Measurements from ENCODE around the gene WNT5B. TPM values are rescaled to one million over a fixed set of nuclear protein-coding genes. Genes with fewer than 3 reads are reported as not detected.

Gene WNT5B
- total RNA-seq, 1 donor from 2014 or later = 30.7 TPM

DNA sequence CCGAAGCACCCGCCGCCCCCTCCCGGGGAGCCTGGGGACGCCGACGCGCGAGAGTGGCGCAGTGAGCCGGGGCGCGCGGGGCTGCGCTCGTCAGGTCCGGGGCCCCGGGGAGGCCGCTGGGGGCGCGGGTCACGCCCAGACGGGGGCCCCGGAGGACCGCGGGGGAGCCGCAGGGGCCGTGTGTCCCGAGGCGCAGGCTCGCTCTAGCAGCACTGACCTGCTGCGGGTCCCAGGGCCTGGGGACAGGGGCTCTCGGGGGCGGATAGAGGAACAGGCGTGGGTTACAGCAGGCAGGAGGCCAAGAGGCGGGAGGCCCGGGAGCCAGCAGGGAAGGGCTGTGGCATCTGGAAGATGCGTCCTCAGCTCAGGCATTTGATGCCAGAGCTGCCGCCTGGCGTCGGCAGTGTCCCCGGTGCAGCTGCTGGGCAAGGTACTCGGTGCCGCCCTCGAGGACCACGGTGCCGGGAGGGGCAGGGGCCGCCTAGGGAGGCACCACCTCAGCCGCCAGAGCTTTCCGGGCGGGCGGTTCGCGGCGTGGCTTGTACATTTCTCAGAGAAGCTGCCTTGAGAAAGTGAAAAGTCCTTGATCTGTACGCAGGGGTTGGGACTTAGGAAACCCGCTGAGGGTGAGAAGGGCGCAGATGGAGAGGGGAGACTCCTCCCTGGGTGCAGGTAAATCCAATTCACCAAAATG is 1.2 kb downstream of the WNT5B start:
- DNase-seq = peak; percentile 36

GRCh38 chr12:1630827-1631591 is 2.0 kb downstream of the WNT5B start:
- DNase-seq = no peak

- DNase-seq = no peak
Observed at GRCh38 chr12:1632702-1633101, 3.7 kb downstream of the WNT5B start.

DNA sequence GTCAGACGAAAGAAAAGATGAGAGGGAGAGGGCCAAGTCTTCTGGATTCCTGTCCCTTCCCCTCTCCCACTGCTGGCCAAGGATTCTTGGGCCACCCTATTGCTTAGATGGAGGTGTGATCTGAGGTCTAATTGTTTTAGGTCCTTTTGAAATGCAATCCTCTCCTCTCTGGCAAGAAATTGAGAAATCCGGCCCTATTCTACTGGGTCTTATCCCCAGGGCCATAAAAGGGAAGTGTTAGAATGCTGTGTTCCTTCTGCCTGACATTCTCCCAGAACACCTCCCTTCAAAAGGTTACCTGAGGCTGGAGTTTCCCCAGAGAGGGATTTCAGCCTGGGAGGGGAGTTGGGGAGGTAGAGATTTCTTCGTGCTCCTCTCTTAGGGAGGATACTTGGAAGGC is 4.4 kb downstream of the WNT5B start:
- DNase-seq = no peak

DNA sequence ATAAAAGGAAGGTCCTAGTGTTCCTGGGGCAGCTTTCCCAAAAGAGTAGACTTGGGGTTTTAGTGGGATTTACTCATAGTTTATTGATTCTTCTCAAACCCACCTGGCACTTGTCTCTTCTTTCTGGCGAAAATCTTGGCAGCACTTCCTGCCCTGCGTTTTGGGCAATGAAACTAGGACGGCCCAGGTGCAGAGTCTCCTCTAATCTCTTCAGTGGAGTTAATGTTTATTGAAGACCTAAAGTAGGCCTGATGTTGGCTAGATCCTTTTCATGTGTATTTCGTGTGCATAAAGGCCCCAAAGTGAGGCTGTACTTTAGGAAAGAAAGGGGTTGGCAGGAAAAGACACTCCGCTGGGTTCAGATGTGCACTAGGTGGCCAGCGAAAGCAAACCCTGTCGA is 5.1 kb downstream of the WNT5B start:
- DNase-seq = no peak

GRCh38 chr12:1634590-1635191 is 5.7 kb downstream of the WNT5B start:
- DNase-seq = peak; percentile 76

DNA sequence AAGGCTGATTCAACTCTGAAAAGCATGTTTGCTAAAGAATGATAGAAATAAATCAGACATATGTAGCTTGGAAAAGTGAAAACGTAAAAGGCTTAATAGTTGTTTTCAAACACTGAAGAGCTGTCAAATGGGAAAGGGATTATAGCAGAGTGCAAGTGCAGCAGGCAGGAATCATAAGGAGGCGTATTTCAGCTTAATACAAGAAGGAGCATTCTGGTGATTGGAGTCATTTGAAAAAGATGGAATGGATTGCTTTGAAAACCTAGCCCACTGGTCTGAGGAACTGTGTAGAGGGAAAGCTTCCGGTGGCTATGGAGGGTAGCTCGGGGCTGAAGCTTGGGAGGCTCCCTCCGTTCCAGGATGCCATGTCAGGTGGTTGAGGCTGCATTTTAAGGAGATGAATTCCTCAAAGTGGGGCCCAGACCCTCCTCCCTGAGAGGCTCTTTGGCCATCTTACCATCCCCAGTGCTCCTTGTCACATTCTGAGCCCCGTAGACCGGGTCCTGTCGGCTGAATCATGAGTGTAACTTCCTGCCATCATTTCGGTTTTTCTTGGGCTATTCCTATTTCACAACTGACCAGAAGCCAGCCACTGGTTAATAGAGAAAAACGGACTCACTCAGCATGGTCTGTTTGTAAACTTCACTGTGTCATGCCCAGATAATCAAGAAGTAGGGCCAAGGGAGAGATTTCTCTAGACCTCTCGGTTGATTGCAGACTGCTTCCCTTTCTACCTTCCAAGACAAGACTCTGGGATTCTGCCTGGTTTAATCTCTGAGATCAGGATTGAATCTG is 6.5 kb downstream of the WNT5B start:
- no peak for DNase-seq

DNA sequence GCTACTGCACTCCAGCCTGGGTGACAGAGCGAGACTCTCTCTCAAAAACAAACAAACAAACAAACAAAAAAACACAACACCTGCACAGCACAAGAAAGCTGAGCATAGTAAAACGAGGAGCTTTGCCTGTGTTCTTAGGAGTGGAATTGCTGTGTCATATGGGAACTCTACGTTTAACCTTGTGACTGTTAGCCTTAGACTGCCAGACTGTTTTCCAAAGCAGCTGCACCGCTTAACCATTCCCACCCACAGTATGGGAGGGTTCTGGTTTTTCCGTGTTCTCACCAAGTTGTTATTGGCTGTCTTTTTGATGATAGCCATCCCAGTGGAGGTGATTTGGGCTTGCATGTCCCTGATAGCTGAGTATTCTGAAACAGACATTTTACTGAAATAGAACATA is 9.2 kb downstream of the WNT5B start:
- no peak for DNase-seq

DNA sequence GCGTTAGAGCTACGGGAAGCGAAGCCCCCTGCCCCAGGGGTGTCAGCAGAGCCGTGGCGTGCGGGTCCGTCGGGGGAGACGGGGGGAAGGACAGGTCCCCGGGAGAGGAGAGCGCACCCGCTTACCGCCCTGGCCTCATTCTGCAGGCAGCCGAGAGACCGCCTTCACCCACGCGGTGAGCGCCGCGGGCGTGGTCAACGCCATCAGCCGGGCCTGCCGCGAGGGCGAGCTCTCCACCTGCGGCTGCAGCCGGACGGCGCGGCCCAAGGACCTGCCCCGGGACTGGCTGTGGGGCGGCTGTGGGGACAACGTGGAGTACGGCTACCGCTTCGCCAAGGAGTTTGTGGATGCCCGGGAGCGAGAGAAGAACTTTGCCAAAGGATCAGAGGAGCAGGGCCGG is 10.5 kb downstream of the WNT5B start:
- no peak for DNase-seq

DNA sequence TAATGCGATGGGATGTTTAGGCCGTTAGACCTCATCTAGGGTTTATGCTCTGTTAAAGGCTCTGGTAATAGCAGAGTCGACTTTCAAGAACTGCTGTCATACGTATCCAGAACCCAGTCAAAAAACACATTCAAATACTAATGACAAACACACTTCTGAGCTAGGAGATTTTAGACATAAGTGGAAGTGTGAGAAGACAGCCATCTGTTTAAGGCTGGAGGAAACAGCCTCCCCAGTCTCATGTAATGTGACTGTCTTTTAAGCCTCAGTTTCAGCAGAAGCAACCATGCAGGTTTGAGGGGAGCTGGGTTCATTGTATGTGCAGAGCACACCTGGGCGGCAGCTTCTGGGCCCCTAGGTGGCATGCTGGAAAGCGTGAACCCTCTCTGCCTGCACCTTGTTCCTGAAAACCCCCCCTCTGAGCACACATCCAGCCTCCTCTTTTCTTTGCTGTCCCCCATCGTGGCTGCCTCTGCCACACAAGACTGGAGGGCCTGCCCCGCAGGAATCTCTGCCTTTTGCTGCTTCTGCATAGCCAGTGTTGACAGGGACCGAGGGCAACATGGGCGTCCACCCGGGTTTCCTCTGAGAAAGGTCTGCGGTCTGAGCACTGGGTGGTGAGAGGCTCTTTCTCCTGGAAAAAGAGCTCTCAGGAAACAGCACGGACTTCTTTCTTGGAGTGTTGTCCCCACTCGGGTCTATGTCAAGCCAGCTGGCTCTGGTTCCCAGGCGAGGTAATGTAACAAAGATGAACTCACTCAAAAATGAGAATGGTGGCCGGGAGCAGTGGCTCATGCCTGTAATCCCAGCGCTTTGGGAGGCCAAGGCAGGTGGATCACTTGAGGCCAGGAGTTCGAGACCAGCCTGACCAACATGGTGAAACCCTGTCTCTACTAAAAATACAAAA is 11.6 kb downstream of the WNT5B start:
- DNase-seq = no peak

GRCh38 chr12:1642513-1642912 is 13.5 kb downstream of the WNT5B start:
- no peak for DNase-seq

DNA sequence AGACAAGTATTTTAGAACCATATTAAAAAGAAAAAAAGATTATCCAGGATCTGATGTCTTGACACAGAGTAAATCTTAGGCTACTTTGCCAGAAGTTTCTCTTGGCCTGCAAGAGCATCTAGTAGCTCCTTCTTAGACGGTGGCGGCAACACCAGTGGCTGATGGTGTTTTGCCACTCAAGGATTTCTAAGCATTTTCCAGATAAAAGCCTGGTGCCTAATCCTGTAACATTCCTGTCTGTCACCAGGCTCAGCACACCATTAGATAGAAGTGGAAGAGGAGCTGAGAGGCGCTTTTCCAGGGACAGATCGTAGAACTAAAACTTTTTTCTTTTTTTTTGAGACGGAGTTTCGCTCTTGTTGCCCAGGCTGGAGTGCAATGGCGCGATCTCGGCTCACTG is 14.0 kb downstream of the WNT5B start:
- no peak for DNase-seq

GRCh38 chr12:1643905-1644533 is 15.0 kb downstream of the WNT5B start:
- DNase-seq = no peak

DNA sequence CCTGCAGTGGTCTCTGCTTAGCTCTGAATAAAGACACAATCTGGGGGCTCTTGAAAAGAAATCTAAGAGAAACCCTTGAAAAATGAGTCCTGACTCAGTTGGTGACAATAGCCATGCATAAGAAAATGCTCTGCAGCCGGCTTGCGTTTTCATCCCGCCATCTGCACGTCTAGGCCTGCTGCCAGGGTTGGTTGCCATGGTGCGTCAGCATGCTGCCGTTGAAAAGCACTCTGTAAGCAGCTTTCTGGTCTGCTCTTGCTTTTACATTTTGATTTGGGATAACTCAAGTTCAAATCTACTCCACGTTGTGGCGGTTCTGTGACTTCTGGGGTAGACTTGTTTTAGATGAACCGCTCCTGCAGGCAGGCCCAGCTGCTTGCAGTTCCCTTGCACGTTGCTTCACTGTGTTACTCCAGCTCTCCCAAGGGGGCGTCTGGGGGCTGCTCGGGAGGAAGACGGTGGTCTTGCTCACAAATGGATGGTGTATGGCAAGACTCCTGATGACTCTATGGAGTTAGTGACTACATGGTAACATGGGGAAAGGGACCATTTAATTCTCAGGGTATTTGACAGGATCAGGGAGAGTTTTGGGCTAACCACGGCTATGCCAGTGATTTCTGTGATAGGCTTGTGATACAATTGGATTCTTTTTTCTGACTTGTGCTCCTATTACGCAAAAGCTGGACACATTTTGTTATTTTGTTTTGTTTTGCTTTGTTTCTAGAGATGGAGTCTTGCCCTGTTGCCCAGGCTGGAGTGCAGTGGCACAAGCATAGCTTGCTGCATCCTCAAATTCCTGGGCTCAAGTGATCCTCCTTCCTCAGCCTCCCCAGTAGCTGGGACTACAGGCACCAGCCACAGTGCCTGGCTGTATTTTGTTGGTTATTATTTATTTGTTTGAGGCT is 15.8 kb downstream of the WNT5B start:
- DNase-seq = peak; percentile 91

- DNase-seq = no peak
Observed at GRCh38 chr12:1645819-1646218, 16.8 kb downstream of the WNT5B start.

DNA sequence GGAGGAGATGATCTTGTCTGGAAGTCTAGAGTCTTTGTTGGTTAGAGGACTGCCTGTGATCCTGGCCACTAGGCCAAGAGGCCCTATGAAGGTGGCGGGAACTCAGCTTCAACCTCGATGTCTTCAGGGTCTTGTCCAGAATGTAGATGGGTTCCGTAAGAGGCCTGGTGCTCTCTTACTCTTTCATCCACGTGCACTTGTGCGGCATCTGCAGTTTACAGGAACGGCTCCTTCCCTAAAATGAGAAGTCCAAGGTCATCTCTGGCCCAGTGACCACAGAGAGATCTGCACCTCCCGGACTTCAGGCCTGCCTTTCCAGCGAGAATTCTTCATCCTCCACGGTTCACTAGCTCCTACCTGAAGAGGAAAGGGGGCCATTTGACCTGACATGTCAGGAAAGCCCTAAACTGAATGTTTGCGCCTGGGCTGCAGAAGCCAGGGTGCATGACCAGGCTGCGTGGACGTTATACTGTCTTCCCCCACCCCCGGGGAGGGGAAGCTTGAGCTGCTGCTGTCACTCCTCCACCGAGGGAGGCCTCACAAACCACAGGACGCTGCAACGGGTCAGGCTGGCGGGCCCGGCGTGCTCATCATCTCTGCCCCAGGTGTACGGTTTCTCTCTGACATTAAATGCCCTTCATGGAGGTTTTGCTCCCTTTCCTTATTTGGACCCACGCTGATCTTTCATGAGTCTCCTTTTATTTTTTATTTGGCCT is 17.7 kb downstream of the WNT5B start:
- DNase-seq = no peak

GRCh38 chr12:1647285-1647669 is 18.2 kb downstream of the WNT5B start:
- DNase-seq = no peak

DNA sequence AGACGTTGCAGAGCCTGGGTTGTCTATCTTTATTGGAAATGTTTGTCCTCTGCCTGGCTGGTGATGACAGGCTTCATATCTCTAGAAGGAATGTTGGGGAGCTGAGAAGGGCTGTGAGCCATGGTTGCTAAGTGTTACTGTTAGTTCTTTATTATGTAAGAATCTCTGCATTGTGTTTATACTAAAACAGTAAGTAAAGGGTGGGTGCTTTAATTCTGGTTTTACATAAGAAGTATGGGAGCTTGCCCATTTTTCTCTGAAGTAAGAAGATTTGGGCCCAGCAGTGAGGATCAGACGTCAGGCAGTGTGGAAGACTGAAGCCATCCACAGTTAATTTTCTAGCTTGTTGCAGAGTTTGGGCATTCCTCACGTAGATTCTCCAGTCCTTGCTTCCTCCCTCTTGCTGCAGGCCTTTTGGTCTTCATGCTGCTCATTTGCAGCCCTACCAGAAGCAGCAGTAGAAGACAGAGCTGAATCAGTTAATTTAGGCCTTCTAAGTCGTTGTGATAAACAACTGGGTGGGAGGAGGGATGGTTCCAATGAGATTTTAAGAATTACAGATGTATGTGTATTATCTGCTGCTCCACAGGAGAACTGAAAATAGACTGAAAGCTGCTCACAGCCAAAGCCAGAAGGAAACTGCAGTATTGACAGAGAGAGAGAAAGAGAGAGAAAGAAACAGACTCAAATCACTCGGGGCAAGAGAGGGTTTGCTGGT is 21.4 kb downstream of the WNT5B start:
- DNase-seq = no peak

GRCh38 chr12:1650978-1651361 is 21.9 kb downstream of the WNT5B start:
- DNase-seq = no peak

Measured in occipital lobe (tissue), 2 donors.